MM.1S (cell line): ENCODE results near the gene AUTS2.

Experiments
- CTCF ChIP-seq: fragments of 300-600 bp; sonication (generic); IDR thresholded peaks from 2 replicates; pipeline ENCODE4 v1.5.1; 2016; ENCODE audit warnings: antibody characterized with exemption, low read length, mixed read lengths
- EZH2phosphoT487 ChIP-seq: fragments of 300-600 bp; sonication (generic); IDR thresholded peaks from 2 replicates; pipeline ENCODE4 v1.6.1; 2018; ENCODE audit warnings: antibody characterized with exemption, low read length

GRCh38 chr7:69595415-69595814 lies 2.9 kb upstream of the AUTS2 start:
- TF ChIP-seq CTCF (no peak), EZH2phosphoT487 (no peak)
